Smooth muscle cell (in vitro differentiated cells): ENCODE measurements around the gene NEK1. TPM values are rescaled to one million over a fixed set of nuclear protein-coding genes. Genes with fewer than 3 reads are reported as not detected.
A peak's percentile ranks its signal among the peaks of the same experiment; 100 is the strongest.

Experiments
- DNase-seq: peaks from one replicate; lab custom pipeline; 2025; ENCODE audit not compliant: unreplicated experiment; lab: John Stamatoyannopoulos, UW
- H2AFZ ChIP-seq: fragments of 200-600 bp; sonication (generic); 2 replicates; pipeline ENCODE4 v1.6.0; 2016; ENCODE audit warnings: antibody characterized with exemption, low read depth, mild to moderate bottlenecking
- H3F3A ChIP-seq: fragments of 200-600 bp; sonication (generic); 2 replicates; pipeline ENCODE4 v1.6.0; 2017; ENCODE audit warnings: antibody characterized with exemption, low read depth
- H3K27ac ChIP-seq: fragments of 200-600 bp; sonication (generic); 2 replicates; pipeline ENCODE4 v1.5.1; 2016; ENCODE audit warnings: low read depth, mild to moderate bottlenecking
- H3K27me3 ChIP-seq: fragments of 200-600 bp; sonication (generic); 2 replicates; pipeline ENCODE4 v1.6.1; 2016; ENCODE audit warnings: low read depth, mild to moderate bottlenecking
- H3K36me3 ChIP-seq: fragments of 200-600 bp; sonication (generic); 2 replicates; pipeline ENCODE4 v1.5.1; 2016; ENCODE audit warnings: low read depth
- H3K4me1 ChIP-seq: fragments of 200-600 bp; sonication (generic); 2 replicates; pipeline ENCODE4 v1.5.1; 2016; ENCODE audit warnings: low read depth
- H3K4me2 ChIP-seq: fragments of 200-600 bp; sonication (generic); 2 replicates; pipeline ENCODE4 v1.6.0; 2016; ENCODE audit warnings: mild to moderate bottlenecking
- H3K4me3 ChIP-seq: fragments of 200-600 bp; sonication (generic); 2 replicates; pipeline ENCODE4 v1.5.1; 2016; ENCODE audit warnings: mild to moderate bottlenecking
- H3K79me2 ChIP-seq: fragments of 200-600 bp; sonication (generic); 2 replicates; pipeline ENCODE4 v1.6.0; 2016; ENCODE audit warnings: low read depth, mild to moderate bottlenecking
- H3K9ac ChIP-seq: fragments of 200-600 bp; sonication (generic); 2 replicates; pipeline ENCODE4 v1.6.0; 2016; ENCODE audit warnings: low read depth
- H3K9me3 ChIP-seq: fragments of 200-600 bp; sonication (generic); replicated peaks from 2 replicates; pipeline ENCODE4 v1.5.1; 2016; ENCODE audit warnings: low read depth
- H4K20me1 ChIP-seq: fragments of 200-600 bp; sonication (generic); 2 replicates; pipeline ENCODE4 v1.6.0; 2016; ENCODE audit warnings: low read depth
- WGBS: methylation state at CpG from one replicate; pipeline ENCODE4 v1.1.7; 2016; ENCODE audit warnings: low lambda C conversion rate; 5-methylcytosine and 5-hydroxymethylcytosine counted together
- polyA plus RNA-seq: library from polyadenylated mRNA; unstranded; fragments of >200 nt; fragmentation: Nextera tagmentation; extraction: Ambion mirVana; gene quantifications from 2 replicates; pipeline ENCODE4 v1.2.1, GENCODE V29; 2016
- total RNA-seq: library from RNA; depleted of rRNA; stranded (reverse); fragments of >200 nt; gene quantifications from 2 replicates; pipeline ENCODE4 v1.2.3, GENCODE V29; 2014
- TF ChIP-seq, protein P1 (sequence below): fragments of 200-600 bp; sonication (generic); IDR thresholded peaks from 2 replicates; pipeline ENCODE4 v1.5.1; 2017; ENCODE audit warnings: borderline replicate concordance, mild to moderate bottlenecking, antibody characterized with exemption; ENCODE audit not compliant: insufficient read depth, poor library complexity, severe bottlenecking

NEK1 gene
- total and polyA plus RNA-seq, 2 experiments from 2014 or later, result 10.5 to 11.8 TPM

DNA sequence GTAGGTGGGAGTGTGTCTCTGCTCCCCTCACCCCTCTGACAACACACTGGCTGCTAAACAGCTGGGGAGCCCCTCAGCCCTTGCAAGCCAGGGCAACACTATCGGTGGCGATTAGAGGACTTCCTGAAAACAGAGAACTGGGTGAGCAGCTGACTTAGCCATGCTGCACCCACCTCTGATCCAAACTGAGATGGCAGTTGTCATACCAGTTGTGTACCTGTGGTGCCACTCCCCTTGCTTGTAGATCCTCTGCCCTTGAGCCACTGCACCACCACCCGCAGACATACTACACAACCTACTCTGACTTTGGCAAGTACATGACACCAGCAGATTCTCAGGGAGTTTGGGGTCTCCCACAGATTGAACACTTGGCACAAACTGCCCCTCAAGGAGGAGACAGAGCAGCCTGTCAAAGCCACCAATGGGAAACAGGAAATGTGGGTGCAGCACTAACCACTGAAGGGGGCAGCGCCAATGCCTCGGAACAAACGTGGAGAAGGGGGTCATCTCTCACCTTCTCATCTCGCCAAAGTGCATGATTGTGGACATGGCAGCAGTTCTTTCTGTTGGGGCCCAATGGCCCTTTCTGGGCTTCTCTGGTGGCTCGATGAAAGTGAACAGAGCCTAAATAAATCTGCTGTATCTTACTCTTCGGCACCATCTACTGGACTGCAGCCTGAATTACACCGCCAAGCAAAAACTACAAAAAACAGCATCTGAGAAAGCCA is 119.8 kb downstream of the NEK1 start:
- Histone ChIP-seq H3F3A (no peaks in the 10 kb centered on the region), H3K79me2 (no peaks in the 10 kb centered on the region), H3K9me3 (peaks cover 4% of the 10 kb centered on the region), H3K4me1 (no peaks in the 10 kb centered on the region), H3K27me3 (no peaks in the 10 kb centered on the region), H3K36me3 (no peaks in the 10 kb centered on the region), H4K20me1 (no peaks in the 10 kb centered on the region), H3K4me2 (no peak overlapping the region), H3K27ac (no peak overlapping the region), H3K4me3 (no peak overlapping the region), H3K9ac (no peak overlapping the region), H2AFZ (no peak overlapping the region)
- DNase-seq, result no peak
- WGBS, result 59% methylated on average over 10 of the region's 10 CpGs
- TF ChIP-seq, protein P1, sequence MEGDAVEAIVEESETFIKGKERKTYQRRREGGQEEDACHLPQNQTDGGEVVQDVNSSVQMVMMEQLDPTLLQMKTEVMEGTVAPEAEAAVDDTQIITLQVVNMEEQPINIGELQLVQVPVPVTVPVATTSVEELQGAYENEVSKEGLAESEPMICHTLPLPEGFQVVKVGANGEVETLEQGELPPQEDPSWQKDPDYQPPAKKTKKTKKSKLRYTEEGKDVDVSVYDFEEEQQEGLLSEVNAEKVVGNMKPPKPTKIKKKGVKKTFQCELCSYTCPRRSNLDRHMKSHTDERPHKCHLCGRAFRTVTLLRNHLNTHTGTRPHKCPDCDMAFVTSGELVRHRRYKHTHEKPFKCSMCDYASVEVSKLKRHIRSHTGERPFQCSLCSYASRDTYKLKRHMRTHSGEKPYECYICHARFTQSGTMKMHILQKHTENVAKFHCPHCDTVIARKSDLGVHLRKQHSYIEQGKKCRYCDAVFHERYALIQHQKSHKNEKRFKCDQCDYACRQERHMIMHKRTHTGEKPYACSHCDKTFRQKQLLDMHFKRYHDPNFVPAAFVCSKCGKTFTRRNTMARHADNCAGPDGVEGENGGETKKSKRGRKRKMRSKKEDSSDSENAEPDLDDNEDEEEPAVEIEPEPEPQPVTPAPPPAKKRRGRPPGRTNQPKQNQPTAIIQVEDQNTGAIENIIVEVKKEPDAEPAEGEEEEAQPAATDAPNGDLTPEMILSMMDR, result peak; percentile 59

DNA sequence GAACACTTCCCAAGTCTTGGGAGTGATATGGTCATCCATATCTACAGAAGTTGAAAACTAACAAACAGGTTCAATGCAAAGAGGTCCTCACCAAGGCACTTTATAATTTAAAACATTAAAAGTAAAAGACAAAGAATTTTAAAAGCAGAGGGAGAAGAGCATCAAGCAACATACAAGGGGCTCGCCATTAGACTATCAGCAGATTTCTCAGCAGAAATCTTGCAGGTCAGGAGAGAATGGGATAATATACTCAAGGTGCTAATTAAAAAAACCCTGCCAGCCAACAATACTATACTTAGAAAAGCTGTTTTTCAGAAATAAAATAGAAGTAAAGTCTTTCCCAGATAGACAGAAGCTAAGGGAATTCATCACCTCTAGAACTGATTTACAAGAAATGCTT is 121.2 kb downstream of the NEK1 start:
- Histone ChIP-seq H2AFZ (no peak overlapping the region), H3F3A (no peaks in the 10 kb centered on the region), H3K4me1 (no peaks in the 10 kb centered on the region), H3K9me3 (peaks cover 4% of the 10 kb centered on the region), H3K36me3 (no peaks in the 10 kb centered on the region), H4K20me1 (no peaks in the 10 kb centered on the region), H3K4me2 (no peak overlapping the region), H3K79me2 (no peaks in the 10 kb centered on the region), H3K27ac (no peak overlapping the region), H3K27me3 (no peaks in the 10 kb centered on the region), H3K9ac (no peak overlapping the region), H3K4me3 (no peak overlapping the region)
- 100% methylated on average over 1 of the region's 1 CpG for WGBS
- TF ChIP-seq, protein P1, result no peak
- no peak for DNase-seq

DNA sequence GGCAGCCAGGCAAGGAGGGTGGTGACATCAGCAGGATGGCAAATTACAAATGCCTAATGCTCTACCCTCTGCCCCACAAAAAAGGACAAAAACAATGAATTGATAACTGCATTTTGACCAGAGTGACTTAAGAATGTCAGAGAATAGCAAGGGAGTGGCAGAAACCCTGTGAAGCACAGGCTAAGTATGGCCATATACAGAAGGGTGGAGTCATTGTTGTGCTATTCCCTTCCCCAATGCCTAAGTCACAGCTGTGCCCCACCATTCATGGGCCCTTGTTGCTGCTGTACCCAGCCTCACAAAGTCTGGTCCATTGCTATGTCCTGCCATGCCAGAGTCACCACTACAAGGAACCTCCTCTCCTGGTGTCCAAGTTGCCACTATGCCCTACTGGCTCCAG is 123.1 kb downstream of the NEK1 start:
- TF ChIP-seq, protein P1, result no peak
- Histone ChIP-seq H3K36me3 (no peaks in the 10 kb centered on the region), H3K4me3 (no peak overlapping the region), H3K9ac (no peak overlapping the region), H3F3A (no peaks in the 10 kb centered on the region), H3K9me3 (peaks cover 4% of the 10 kb centered on the region), H3K27me3 (no peaks in the 10 kb centered on the region), H3K4me2 (no peak overlapping the region), H3K27ac (no peak overlapping the region), H3K79me2 (no peaks in the 10 kb centered on the region), H4K20me1 (no peaks in the 10 kb centered on the region), H2AFZ (no peak overlapping the region), H3K4me1 (peaks cover 9% of the 10 kb centered on the region)
- DNase-seq, result no peak
